Raji (cell line): ENCODE data around the gene LTBP2.

Source experiments
- POLR2A ChIP-seq: IDR thresholded peaks from 2 replicates; pipeline ENCODE4 v1.6.1; 2011; ENCODE audit warnings: low read depth, low read length, control low read depth; ENCODE audit not compliant: insufficient read depth

Gene LTBP2

DNA sequence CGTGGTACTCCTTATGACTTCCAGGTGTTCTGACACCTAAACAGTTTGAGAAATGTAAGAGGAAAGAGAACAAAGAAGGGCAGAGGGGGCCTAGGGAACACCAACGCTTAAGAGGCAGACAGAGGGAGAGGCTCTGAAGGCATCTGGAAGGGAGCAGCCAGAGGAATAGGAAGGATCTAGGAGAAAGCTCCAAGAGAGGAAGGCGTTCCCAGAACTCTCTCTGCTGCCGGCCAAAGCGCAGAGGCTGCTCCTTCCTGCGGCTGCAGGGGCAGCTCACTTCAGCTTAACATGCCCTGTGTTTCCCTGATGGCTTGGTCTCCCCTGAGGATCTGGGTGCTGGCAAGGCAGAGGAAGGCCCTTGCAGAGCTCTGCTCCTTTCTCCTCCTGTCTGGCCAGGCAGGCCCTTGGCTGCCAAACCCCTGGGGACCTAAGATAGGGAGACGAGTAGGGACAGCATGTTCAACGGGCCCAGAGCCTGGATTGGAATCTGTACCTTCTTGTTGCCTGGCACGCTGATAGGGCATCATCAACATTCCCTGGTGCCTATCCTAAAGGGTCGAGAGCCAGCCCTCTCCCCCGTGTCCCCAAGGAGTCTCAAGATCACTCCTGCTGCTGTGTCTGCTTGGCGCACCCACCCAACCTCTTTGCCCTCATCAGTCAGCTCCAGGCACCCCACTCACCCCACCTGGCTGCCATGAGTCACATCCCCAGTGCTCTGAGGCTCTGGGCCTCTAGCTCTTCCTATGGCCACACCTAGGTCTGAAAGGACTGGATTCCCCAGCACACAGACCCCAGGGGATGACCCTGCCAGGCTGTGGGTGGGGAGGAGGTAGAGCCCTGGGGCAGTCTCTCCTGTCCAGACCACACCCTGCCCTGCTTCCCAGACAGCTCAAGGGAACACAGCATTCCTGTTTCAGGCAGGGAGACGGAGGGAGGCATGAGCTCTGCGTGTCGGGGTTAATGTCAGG, 45.6 kb downstream of the LTBP2 start:
- no peak for TF ChIP-seq POLR2A

DNA sequence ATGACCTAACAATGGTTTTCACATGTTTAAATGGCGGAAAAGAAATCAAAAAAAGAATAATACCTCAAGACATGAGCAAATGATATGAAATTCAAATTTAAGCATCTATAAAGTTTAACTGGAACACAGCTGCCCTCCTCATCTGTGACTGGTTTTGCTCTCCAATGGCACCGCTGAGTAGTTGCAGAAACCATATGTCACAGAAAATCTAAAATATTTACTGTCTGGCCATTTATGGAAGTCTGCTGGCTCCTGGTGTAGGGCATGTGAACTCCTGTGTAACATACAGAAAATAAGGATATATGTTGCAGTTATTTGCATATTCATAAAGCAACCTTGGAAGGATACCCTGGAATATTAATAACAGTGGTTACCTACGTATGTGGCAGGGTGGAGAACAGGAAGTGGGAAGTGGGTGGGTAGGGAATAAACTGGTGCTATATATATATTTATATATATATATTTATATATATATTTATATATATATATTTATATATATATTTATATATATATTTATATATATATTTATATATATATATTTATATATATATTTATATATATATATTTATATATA, 48.4 kb downstream of the LTBP2 start:
- no peak for TF ChIP-seq POLR2A

DNA sequence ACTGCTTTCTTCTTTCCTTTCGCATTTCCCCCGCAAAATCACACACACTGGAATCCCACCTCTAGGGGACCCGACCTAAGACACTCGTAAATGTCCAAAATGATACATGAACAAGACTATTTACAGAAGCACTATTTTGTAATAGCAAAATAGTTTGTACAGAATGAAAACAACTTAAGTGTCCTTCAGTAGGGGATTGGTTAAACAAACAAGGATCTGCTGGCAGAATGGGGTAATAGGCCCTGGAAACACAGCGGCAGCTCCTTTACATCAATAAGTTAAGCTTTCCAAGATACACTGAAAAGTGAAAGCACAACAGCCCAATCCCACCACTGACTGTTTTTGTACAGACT, 48.8 kb downstream of the LTBP2 start:
- TF ChIP-seq POLR2A: no peak

DNA sequence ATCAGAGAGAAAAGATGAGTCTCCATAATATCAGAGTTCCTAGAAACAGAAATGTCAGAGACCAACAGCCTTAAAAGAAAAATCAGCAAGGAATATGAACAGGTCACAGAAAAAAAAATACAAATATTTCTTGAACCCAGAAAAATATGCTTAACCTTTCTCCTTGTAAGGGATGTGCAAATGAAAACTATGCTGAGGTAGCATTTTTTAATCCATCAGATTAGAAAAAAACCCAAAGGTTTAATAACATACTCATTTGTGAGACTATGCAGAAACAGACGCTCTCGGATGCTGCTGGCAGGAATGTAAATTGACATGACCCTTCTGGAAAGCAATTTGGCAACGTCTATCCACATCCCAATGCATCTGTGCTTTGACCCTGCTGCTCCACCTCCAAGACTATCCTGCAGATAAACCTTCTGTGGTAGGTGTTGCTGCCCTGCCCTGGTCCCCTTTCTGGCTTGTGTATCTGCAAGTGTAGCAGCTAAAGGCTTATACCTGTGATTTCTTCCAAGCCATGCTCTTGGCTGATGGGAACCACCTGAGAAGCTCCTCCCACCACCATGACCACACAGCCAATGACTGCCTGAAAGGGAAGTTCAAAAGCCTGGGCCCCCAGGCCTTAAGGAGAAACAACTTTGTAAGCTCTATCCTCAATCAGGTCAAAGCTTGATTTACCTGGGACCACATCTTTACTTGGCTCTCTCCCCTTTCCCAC, 49.4 kb downstream of the LTBP2 start:
- TF ChIP-seq POLR2A: no peak

DNA sequence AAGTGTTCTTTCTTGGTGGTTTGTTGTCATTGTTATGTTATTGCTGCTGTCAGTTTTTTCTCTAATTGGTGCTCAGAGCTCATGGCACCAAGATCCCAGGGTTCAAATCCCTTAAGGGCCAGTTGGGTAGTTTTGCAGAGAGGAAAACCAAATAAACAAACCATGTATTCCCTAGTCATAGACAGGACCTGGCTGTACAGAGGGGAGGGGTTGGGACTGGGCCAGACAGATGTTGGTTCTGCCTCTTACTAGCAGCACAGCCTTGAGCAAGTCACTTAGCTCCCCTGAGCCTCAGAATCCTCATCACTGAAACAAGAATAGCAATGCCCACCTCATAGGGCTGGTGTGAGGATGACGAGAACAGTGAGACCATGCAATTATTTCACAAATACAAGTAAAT, 53.4 kb downstream of the LTBP2 start:
- no peak for TF ChIP-seq POLR2A

DNA sequence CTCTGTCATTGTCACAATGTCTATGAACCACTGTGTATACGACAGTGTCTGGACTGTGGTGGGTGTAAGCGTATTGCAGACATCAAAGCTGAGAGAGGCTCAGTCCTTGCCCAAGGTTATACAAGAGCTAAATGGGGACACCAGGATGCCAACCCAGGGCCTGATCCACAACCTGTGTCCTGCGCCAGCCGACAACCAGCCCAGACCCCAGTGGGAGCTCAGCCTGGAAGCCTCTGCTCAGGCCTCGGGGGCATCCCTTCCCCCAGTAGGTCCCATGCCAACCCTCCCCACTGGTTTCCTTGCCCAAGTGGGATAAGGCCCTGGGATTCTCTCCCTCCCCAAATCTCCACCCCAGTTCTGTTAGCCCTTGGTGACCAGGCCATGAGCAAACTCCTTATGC, 54.3 kb downstream of the LTBP2 start:
- TF ChIP-seq POLR2A: no peak

DNA sequence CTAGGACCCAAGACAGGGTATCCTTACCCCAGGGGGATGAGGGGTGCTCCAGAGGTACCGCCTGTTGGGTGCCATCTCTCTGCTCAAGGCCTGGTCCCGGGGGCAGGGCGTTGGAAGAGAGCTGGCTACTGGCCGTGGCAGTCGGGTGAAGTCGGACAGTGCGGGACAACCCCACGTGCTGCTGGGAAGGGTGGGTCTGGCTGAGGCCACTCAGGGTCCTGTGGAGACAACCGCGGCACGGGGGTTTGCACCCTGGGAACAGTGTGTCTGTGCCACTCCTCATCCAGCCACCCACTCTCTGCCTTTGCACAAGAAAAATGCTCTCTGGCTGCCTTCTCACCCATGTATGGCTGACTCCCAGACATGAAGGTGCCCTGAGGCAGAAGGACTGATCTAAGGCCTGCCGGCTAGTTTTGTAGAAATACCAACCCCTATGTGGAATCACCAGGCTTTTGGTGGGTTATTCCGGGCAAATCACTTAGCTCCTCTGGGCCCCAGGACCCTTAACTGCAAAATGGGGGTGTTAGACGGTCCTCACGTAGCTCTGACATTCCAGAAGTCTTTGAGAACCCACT, 56.5 kb downstream of the LTBP2 start:
- no peak for TF ChIP-seq POLR2A

DNA sequence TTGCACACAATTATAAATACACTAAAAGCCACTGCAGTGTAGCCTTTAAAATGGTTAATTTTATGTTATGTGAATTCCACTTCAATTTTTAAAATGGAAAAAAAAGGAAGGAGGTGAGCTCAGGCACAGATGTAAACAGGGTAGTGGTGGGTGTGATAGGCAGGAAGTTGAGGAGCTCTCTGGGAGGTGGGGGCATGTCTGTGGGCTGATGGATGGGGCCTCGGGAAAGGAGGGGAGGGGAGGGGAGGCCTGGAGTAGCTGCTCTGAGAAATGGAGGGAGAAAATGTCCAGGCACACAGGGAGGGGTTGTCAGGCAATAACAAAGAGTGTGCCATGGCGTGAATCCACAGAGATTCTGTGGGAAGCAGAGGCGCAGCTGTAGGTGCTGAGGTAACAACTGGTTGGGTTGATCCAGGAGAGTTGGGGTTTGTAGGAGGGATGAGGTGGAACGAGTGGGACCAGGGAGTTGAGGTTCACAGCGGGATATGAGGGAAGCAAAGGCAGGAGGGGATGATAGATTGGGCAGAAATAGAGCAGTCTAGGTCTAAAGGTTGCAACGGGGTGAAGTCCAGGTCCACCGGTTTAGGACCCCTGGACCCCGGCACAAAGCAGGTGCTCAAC, 57.2 kb downstream of the LTBP2 start:
- no peak for TF ChIP-seq POLR2A

DNA sequence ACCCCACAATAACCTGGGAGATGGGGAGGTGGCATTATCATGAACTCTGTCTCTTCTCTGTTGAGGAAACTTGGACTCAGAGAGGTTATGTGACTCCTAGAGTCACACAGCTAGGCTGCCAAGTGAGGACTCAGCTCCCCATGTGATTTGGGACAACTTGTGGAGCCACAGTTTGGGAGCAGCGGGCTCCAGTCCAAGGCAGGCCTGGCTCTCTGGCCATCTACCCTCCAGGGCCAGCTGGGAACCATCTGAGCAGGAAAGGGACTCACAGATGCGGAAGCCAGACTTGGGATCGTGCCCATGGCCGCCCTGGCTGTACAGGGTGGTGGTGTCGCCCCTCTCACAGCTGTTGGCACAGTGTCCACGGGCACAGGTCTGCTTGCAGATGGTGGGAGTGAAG, 59.4 kb downstream of the LTBP2 start:
- no peak for TF ChIP-seq POLR2A

DNA sequence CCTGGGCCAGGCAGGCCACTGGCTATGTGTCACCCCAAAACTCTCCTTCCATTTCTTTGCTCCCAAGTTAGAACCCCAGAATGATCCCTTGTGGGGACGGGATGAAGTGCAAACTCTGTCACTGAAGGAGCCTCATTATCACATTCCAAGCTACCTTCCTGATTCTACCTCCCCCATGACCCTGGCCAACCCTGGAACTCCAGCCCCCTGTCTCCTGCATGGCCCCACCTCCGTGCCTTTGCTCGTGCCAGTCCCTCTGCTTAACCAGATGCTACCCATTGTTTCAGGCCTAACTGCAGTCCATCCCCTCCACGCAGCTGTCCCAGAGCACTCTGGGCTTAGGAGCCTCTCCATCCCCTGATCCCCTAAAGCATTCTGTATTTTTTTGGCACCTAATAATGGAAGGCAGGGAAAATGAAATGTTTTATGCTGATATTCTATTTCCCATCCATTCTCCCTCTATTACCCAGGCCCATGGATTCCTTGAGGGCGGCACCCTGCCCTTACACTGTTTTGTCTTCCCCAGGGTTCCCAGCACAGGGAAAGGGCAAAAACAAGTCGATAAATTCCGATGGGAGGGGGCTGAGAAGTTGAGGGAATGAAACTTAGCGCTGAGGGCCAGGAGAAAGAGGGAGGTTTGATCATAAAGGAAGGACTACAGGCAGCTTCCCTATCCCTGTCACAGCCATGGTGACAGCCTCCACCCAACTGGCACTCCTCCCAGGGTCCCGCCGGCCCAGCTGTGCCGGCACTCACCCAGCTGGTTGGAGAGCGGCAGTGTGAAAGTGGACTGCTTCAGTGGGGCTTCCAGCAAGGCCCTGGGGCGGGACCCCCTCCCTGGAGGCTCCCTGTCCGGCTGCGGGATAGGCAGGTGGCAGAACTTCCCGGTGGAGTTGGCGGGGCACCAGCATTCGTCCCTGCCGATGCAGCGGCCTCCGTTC, 60.3 kb downstream of the LTBP2 start:
- no peak for TF ChIP-seq POLR2A

DNA sequence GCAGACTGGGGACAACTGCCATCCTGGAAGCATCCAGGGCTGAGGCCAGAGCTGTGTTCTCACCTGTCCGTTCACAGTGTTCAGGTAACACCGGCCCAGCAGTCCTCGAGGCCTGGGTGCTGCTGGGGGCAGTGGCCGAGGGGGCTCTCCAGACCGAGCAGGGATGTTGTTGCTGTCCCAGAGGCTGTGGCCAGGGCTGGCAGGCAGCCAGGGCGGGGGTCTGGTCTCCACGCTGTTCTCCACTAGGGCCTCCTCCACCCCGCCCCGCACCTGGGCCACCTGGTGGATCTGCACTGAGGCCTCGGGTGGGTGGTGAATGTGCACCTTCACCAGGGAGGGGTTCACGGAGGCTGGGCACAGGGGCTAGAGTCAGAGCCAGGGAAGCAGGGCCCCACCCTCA, 61.0 kb downstream of the LTBP2 start:
- TF ChIP-seq POLR2A: no peak

DNA sequence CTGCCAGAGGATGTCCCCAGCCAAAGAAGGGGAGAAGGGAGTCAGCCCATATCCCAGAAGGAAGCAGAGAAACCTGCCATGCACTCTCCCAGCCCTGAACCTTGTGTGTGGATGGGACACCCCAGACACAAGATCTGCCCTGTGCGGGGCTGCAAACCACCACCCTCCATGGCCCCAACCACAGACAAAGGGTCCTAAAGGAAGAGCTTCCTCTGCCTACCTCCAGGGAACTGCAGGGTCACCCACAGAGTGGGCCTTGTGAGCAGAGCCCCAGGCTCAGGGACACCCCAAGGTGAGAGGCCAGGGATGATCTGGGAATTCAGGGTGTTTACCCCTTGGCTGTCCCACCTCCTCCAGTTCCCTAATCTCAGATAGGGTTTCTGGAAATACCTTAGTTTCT, 62.0 kb downstream of the LTBP2 start:
- TF ChIP-seq POLR2A: no peak

DNA sequence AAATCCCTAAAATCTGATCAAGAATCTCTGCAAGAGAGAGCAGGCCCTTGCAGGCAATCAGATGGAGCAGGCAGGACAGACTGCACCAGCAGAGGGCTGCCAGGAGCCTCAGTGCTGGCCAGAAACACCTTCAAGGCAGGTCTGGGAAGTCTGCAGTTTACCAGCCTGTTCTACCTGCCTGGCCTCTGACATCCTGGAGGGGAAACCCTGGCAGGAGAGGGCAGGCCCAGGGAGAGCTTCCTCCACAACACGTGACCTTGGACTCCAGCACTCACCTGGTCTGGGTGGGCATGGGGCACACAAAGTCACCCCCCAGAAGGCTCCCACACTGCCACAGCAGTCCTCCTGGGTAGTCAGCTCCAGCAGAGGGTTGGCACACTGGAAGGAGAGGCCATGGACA, 62.4 kb downstream of the LTBP2 start:
- no peak for TF ChIP-seq POLR2A

DNA sequence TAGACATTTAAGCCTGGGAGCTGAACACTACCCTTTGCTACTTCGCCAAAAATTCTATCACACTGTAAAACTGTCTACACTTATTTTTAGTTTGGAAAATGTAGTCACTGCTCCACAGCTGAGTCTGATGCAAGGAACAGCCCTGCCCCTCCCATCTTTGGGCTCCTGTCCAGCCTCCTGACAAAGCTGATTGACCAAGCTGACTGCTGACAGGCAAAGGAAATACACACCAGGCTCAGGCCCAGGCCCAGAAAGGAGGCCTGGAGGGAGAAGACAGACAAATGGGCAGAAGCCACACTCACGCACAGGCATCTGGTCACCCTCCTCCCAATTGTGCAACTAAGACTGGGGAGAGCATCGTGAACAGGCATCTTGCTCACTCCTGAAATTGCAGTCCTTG, 63.2 kb downstream of the LTBP2 start:
- TF ChIP-seq POLR2A: no peak
